Stimulated activated naive B cell treated with anti-CD40 and anti-IgM and Interleukin-4, amounts not matched to agents 10 μg/mL and 1 μg/mL and 100 μg/mL, for 72 hours (primary cell): ENCODE measurements around the gene SLC13A5.
"Not testable (repeated sequence)": the region's sequence is repeated elsewhere in the genome, so short reads cannot be mapped to it uniquely, and the experiment has no call there.

Experiments
- ATAC-seq, 2 donors: fragments of 150-1000 bp; cut with Tn5 transposase; replicated peaks; 2 replicates each; pipeline ENCODE4 v1.10.0; 2021; ENCODE audit warnings: moderate library complexity in 1 of 2
- DNase-seq: peaks from one replicate; pipeline ENCODE4 v3.0.0; 2021
- H3K27ac Mint-ChIP-seq: one replicate; pipeline ENCODE4 v1.8.0; 2022; ENCODE audit warnings: mild to moderate bottlenecking, mixed read lengths
- H3K27me3 Mint-ChIP-seq, 2 donors: one replicate each; pipeline ENCODE4 v1.8.0; 2022; ENCODE audit warnings: mixed read lengths in 2 of 2
- H3K36me3 Mint-ChIP-seq, 2 donors: one replicate each; pipeline ENCODE4 v1.8.0; 2022; ENCODE audit warnings: mixed read lengths in 2 of 2, mild to moderate bottlenecking in 1 of 2
- H3K4me1 Mint-ChIP-seq, 2 donors: one replicate each; pipeline ENCODE4 v1.8.0; 2022; ENCODE audit warnings: mixed read lengths in 2 of 2, mild to moderate bottlenecking in 1 of 2
- H3K4me3 Mint-ChIP-seq, 2 donors: one replicate each; pipeline ENCODE4 v1.8.0; 2022; ENCODE audit warnings: mild to moderate bottlenecking in 2 of 2, mixed read lengths in 2 of 2, moderate library complexity in 1 of 2
- H3K9me3 Mint-ChIP-seq, 2 donors: one replicate each; pipeline ENCODE4 v1.8.0; 2022; ENCODE audit warnings: mixed read lengths in 2 of 2, mild to moderate bottlenecking in 1 of 2

The SLC13A5 gene

GRCh38 chr17:6702567-6703215, 10.5 kb downstream of the SLC13A5 start:
- Mint-ChIP-seq H3K36me3 (no peaks in the 10 kb centered on the region), H3K27me3 (peaks cover 30 to 35% of the 10 kb centered on the region in 2 donors), H3K4me3 (no peak overlapping the region), H3K9me3 (no peaks in the 10 kb centered on the region), H3K4me1 (peaks cover 0 to 2% of the 10 kb centered on the region in 2 donors), H3K27ac (no peak overlapping the region)
- DNase-seq (no peak), ATAC-seq (no peak)

GRCh38 chr17:6701719-6702118, 11.4 kb downstream of the SLC13A5 start:
- Mint-ChIP-seq H3K9me3 (no peaks in the 10 kb centered on the region), H3K27ac (no peak overlapping the region), H3K4me3 (no peak overlapping the region), H3K27me3 (peaks cover 24 to 29% of the 10 kb centered on the region in 2 donors), H3K36me3 (no peaks in the 10 kb centered on the region), H3K4me1 (peaks cover 0 to 2% of the 10 kb centered on the region in 2 donors)
- DNase-seq (no peak), ATAC-seq (peak; percentile 78 to 81)

DNA sequence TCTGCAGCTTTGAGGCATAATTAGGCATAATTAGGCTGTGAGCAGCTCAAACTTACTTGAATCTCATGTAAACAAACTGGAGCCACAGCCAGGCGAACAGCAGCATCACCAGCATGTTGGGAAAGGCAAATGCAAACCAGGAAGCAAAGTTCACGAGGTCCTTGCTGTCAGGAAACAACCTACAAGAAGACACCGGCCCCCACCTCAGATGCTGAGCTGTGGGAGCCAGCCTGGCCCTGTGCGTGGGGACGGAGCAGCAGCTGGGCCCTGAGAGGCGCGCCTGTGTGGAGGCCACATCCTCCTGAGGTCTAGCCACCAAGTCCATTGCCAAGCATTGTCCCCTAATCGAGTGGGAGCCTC, 12.2 kb downstream of the SLC13A5 start:
- ATAC-seq = no peak
- no peak overlapping the region for H3K4me3 Mint-ChIP-seq
- H3K36me3 Mint-ChIP-seq = no peaks in the 10 kb centered on the region
- H3K27ac Mint-ChIP-seq = no peak overlapping the region
- no peaks in the 10 kb centered on the region for H3K9me3 Mint-ChIP-seq
- no peak for DNase-seq
- peaks cover 24 to 35% of the 10 kb centered on the region in 2 donors for H3K27me3 Mint-ChIP-seq
- peaks cover 0 to 2% of the 10 kb centered on the region in 2 donors for H3K4me1 Mint-ChIP-seq

DNA sequence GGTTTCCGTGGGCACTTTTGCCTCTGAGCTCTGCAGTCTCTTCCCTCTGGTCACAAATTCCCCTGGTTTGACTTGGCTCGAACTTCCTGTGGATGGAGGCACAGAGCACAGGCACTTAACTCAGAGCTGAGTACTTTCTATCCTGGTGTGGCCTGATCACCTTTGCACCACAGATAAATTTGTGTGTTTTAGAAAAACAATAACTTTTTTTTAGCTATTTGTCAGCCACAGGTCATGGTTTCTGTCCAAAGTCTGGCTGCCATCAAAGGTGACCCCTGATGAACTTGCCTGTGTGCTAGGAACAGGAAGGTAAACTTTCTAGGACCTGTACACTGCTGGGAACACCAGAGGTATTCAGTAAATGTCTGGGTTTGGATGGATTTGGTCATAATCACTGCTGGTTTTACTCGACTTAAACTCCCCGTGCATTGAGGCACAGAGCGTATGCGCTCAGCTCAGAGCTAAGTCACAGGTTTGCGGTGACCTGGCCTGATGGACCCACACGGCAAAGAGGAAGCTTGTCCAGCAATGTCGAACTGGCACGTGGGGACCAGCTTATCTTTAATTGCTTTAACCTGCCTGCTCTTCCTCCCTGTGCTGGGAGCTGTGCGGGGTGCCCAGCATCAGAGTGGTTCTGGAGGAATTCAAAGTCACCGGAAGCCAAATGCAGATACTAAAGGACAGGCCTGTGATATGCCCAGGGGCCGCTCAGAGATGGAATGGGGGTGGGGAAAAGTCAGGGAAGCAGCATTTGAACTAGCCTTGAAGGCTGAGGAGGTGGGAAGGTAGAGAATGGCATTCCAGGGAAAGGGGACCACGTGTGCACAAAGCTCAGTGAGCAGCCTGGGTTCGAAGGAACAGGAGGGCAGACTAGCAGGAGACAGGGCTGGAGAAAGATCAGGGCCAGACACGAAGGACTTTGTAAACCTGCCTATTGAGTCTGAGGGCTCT, 12.9 kb downstream of the SLC13A5 start:
- H3K4me3 Mint-ChIP-seq = no peak overlapping the region
- no peaks in the 10 kb centered on the region for H3K9me3 Mint-ChIP-seq
- DNase-seq (no peak), ATAC-seq (no peak)
- no peak overlapping the region for H3K27ac Mint-ChIP-seq
- H3K36me3 Mint-ChIP-seq = no peaks in the 10 kb centered on the region
- peaks cover 25 to 41% of the 10 kb centered on the region in 2 donors for H3K27me3 Mint-ChIP-seq
- peaks cover 0 to 2% of the 10 kb centered on the region in 2 donors for H3K4me1 Mint-ChIP-seq

- Mint-ChIP-seq H3K9me3 (no peaks in the 10 kb centered on the region), H3K36me3 (no peaks in the 10 kb centered on the region), H3K4me1 (peaks cover 0 to 2% of the 10 kb centered on the region in 2 donors), H3K27ac (no peak overlapping the region), H3K27me3 (peaks cover 18 to 28% of the 10 kb centered on the region in 2 donors), H3K4me3 (no peak overlapping the region)
- no peak for DNase-seq
- no peak for ATAC-seq
Observed at GRCh38 chr17:6698004-6698403, 15.2 kb downstream of the SLC13A5 start.

DNA sequence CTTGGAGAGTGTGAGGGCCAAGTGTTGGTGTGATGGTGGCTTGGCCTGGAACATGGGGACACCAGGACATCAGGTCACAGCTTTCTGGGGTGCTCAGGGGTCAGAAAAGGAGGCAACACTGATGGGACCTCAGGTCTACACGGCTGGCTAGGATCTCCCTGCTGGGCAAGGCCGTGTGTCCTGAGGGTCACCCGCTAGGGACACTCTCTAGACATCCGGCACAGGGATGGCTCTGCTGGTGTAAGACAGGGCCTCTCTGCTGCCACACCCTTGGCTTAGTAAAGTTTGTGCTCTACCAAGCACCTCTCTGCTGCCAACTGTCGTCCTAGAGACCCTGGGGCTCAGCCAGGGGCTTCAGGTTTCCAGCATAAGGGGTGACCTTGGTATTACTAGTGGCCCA, 16.3 kb downstream of the SLC13A5 start:
- Mint-ChIP-seq H3K9me3 (no peaks in the 10 kb centered on the region), H3K27ac (no peak overlapping the region), H3K36me3 (no peaks in the 10 kb centered on the region), H3K4me3 (no peak overlapping the region), H3K27me3 (peaks cover 23 to 36% of the 10 kb centered on the region in 2 donors), H3K4me1 (peaks cover 0 to 4% of the 10 kb centered on the region in 2 donors)
- no peak for ATAC-seq
- DNase-seq = no peak

GRCh38 chr17:6695565-6695964, 17.6 kb downstream of the SLC13A5 start:
- H3K4me3 Mint-ChIP-seq = no peak overlapping the region
- no peaks in the 10 kb centered on the region for H3K36me3 Mint-ChIP-seq
- DNase-seq = no peak
- H3K27ac Mint-ChIP-seq = no peak overlapping the region
- no peak for ATAC-seq
- peaks cover 0 to 5% of the 10 kb centered on the region in 2 donors for H3K4me1 Mint-ChIP-seq
- H3K27me3 Mint-ChIP-seq = peaks cover 35 to 48% of the 10 kb centered on the region in 2 donors
- H3K9me3 Mint-ChIP-seq = no peaks in the 10 kb centered on the region

DNA sequence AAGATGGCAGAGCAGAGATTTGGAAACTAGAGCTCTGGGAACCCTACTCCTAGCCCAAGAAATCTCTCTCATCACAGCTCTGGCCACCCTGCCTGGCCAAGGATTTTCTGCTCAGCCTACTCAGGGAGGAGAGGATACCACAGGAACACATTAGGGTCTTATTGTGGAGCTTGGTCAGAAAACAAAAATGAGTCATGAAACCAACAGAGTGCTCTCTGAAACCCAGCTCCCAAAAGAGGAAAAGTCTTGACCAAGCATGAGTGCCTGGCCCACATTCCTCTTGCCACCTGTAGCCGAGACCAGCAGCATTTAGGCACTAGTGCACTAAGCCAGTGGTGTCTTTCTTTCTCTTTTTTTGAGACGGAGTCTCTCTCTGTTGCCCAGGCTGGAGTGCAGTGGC, 18.1 kb downstream of the SLC13A5 start:
- no peak for ATAC-seq
- Mint-ChIP-seq H3K4me3 (no peak overlapping the region), H3K36me3 (no peaks in the 10 kb centered on the region), H3K27ac (no peak overlapping the region), H3K9me3 (no peaks in the 10 kb centered on the region), H3K4me1 (peaks cover 0 to 5% of the 10 kb centered on the region in 2 donors), H3K27me3 (peaks cover 40 to 53% of the 10 kb centered on the region in 2 donors)
- no peak for DNase-seq

GRCh38 chr17:6691958-6692357, 21.2 kb downstream of the SLC13A5 start:
- peaks cover 47 to 61% of the 10 kb centered on the region in 2 donors for H3K27me3 Mint-ChIP-seq
- not testable (repeated sequence) for DNase-seq, H3K27ac Mint-ChIP-seq, H3K4me1 Mint-ChIP-seq, ATAC-seq, H3K9me3 Mint-ChIP-seq, H3K36me3 Mint-ChIP-seq, H3K4me3 Mint-ChIP-seq

DNA sequence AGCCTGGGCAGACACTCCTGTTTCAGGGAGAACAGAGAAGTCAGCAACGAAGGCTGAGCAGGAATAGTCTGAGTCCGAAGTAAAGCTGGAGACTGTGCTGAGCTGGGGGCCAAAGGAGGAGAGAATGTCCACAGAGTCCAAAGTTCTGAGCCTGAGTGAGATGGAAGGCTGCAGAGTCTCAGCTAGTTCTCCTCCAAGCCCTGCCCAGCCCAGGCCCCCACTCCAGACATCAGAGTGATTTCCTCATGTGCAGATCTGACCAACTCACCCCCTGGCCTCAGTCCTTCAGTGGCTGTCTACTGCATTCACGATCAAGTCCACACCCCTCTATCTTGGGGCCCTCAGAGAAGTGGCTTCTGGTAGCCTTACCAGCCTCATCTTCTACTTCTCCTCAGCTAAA, 21.6 kb downstream of the SLC13A5 start:
- no peaks in the 10 kb centered on the region for H3K36me3 Mint-ChIP-seq
- peaks cover 46 to 57% of the 10 kb centered on the region in 2 donors for H3K27me3 Mint-ChIP-seq
- H3K4me3 Mint-ChIP-seq = no peak overlapping the region
- no peaks in the 10 kb centered on the region for H3K9me3 Mint-ChIP-seq
- no peak overlapping the region for H3K27ac Mint-ChIP-seq
- no peak for DNase-seq
- ATAC-seq = no peak
- H3K4me1 Mint-ChIP-seq = peaks cover 0 to 5% of the 10 kb centered on the region in 2 donors

DNA sequence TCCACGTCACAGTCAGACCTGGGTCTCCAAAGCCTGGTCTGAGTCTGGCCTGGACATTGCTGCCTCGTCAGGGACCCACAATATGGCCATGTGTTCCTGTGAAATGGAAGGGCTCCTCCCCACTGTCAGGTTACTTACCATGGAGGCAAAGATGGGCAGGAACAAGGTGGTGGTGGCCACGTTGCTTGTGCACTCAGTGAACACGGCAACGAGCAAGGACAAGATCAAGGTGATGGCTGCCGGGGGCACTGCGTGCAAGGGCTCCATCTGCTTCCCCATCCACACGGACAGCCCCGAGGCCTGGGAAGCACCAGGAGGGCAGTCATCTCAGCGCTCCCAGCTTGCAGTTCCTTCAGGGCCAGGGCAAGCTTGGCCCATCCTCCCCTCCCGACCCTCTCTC, 22.5 kb downstream of the SLC13A5 start:
- DNase-seq = no peak
- ATAC-seq = no peak
- no peak overlapping the region for H3K27ac Mint-ChIP-seq
- H3K9me3 Mint-ChIP-seq = no peaks in the 10 kb centered on the region
- peaks cover 0 to 5% of the 10 kb centered on the region in 2 donors for H3K4me1 Mint-ChIP-seq
- H3K4me3 Mint-ChIP-seq = no peak overlapping the region
- H3K27me3 Mint-ChIP-seq = peaks cover 43 to 48% of the 10 kb centered on the region in 2 donors
- H3K36me3 Mint-ChIP-seq = peaks cover 1 to 4% of the 10 kb centered on the region in 2 donors

GRCh38 chr17:6688944-6689343, 24.2 kb downstream of the SLC13A5 start:
- Mint-ChIP-seq H3K4me3 (no peak overlapping the region), H3K36me3 (peaks cover 6 to 12% of the 10 kb centered on the region in 2 donors), H3K27me3 (peaks cover 47 to 50% of the 10 kb centered on the region in 2 donors), H3K4me1 (peaks cover 0 to 5% of the 10 kb centered on the region in 2 donors), H3K9me3 (no peaks in the 10 kb centered on the region), H3K27ac (no peak overlapping the region)
- no peak for DNase-seq
- ATAC-seq = no peak

DNA sequence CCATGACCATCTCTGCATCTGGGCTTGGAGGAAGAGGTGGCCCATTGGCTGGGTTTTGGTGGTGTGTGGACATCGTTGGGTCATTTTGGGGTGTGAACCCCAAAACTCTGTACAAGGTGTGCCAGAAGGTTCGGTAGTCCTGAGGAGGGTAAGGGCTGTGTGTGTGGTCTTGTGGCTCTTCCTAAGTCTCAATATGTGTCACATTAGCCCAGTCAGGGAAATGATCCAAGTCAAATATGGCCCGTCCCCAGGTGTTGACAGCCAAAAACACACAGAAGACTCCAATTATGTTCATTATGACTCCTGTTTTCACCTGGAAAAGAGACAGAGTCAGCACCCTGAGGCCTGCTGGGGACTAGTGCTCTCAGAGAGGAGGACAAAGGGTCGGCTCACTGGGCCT, 27.1 kb downstream of the SLC13A5 start:
- no peak overlapping the region for H3K27ac Mint-ChIP-seq
- H3K27me3 Mint-ChIP-seq = peaks cover 38 to 47% of the 10 kb centered on the region in 2 donors

DNA sequence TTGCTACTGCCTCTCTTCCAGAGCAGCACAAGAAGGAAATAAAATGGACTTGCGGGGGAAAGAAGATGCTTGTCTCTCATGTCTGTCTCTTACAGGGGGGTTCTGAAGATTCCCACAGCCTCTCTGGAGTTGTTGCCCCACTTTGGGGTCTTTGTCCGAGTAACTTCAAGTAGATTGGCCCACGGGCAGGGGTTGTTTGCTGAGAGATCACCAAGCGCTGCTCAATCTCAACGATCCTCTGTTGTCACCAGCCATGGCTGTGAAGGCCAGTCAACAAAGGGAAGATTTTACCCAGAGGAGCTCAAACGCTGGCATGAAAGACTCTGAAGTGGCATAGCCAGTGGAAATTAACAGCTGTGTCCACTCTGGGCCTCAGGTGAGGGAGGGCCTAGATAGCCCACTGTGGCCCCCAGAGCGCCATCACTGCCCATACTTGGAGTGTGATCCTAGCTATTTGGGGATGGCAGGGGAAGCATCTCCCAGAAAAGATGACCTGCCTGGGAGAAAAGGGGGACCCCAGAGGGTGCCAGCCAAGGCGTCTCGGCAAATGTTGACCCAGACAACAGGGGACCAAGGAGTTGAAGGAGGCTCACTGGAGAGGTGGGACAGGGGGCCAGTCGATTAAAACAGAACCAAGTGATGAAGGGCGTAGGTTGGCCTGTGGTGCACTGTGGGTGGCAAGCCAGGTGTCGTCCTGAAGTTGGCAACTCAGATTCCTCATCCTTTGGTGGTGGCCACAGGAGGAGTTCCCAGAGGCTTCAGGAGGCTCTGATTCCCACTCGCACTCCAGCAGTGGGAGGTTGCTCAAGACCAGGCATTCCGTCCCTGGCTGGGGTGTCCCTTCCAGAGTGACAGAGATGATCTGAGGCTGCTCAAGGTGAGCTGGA, 28.0 kb downstream of the SLC13A5 start:
- peaks cover 31 to 41% of the 10 kb centered on the region in 2 donors for H3K27me3 Mint-ChIP-seq
- H3K27ac Mint-ChIP-seq = no peak overlapping the region
- H3K36me3 Mint-ChIP-seq = peaks cover 6 to 12% of the 10 kb centered on the region in 2 donors
- no peak overlapping the region for H3K4me3 Mint-ChIP-seq
- no peaks in the 10 kb centered on the region for H3K9me3 Mint-ChIP-seq
- no peak for DNase-seq
- H3K4me1 Mint-ChIP-seq = no peaks in the 10 kb centered on the region
- ATAC-seq = no peak

More for the DNA sequence above, 27.1 kb downstream of the SLC13A5 start:
- no peak for DNase-seq
- Mint-ChIP-seq H3K9me3 (no peaks in the 10 kb centered on the region), H3K4me3 (no peak overlapping the region), H3K4me1 (peaks cover 0 to 1% of the 10 kb centered on the region in 2 donors), H3K36me3 (peaks cover 6 to 12% of the 10 kb centered on the region in 2 donors)
- no peak for ATAC-seq
